B cell (primary cell): Measurements from ENCODE around the gene MON1A. TPM values are rescaled to one million over a fixed set of nuclear protein-coding genes. Genes with fewer than 3 reads are reported as not detected.

Experiments
- ATAC-seq: fragments of 200-7000 bp; cut with Tn5 transposase; one replicate; pipeline ENCODE4 v1.10.0; 2021; ENCODE audit warnings: low read depth, mild to moderate bottlenecking, moderate number of reproducible peaks, moderate library complexity
- CTCF ChIA-PET: fragments of 350-600 bp; sonication (Branson Sonifier 250); formaldehyde crosslinking; loops from one replicate; lab custom pipeline; 2021; ENCODE audit warnings: antibody characterized with exemption, inconsistent platforms; lab: Charles Lee
- POLR2A ChIA-PET: fragments of 350-600 bp; sonication (Branson Sonifier 250); formaldehyde crosslinking; loops from one replicate; lab custom pipeline; 2021; ENCODE audit warnings: antibody characterized with exemption; lab: Charles Lee
- DNase-seq: peaks from one replicate; pipeline ENCODE4 v3.0.0; 2013
- H2AFZ ChIP-seq: 2 replicates; pipeline ENCODE4 v1.6.1; 2012; ENCODE audit warnings: mild to moderate bottlenecking, low read depth, low read length; ENCODE audit not compliant: insufficient read depth, poor library complexity, severe bottlenecking
- H3K27ac ChIP-seq, 2 donors: 1 replicate in 1 of 2; 2 replicates in 1 of 2; pipeline ENCODE4 v1.5.1; 2012 to 2013; ENCODE audit warnings: low read length in 2 of 2, mild to moderate bottlenecking in 2 of 2, moderate library complexity in 1 of 2
- H3K27me3 ChIP-seq, 4 experiments: fragments of 200-600 bp in 1 of 4; sonication (generic) in 1 of 4; replicated peaks in 1 of 4; 1 replicate in 2 of 4; 2 replicates in 2 of 4; pipeline versions ENCODE4 v1.6.1 to v1.7.0; 2013 to 2016; ENCODE audit warnings: low read length in 3 of 4, mild to moderate bottlenecking in 2 of 4, mixed read lengths in 1 of 4, moderate library complexity in 1 of 4; ENCODE audit not compliant: insufficient read depth in 4 of 4, control insufficient read depth in 3 of 4; ENCODE audit errors: control extremely low read depth in 1 of 4
- H3K36me3 ChIP-seq, 2 experiments: replicated peaks in 1 of 2; 1 replicate in 1 of 2; 2 replicates in 1 of 2; pipeline versions ENCODE4 v1.6.1 to v1.7.1; 2013; ENCODE audit warnings: low read length in 1 of 2; ENCODE audit not compliant: insufficient read depth in 2 of 2, control insufficient read depth in 1 of 2; ENCODE audit errors: control extremely low read depth in 1 of 2, extremely low read depth in 1 of 2
- H3K4me1 ChIP-seq, 2 donors: fragments of 200-600 bp in 1 of 2; sonication (generic) in 1 of 2; 1 replicate in 1 of 2; 2 replicates in 1 of 2; pipeline versions ENCODE4 v1.5.1 to v1.6.1; 2013 to 2017; ENCODE audit warnings: low read length in 2 of 2; ENCODE audit not compliant: control insufficient read depth in 2 of 2, insufficient read depth in 2 of 2
- H3K4me2 ChIP-seq: replicated peaks from 2 replicates; pipeline ENCODE3; 2012; ENCODE audit warnings: mild to moderate bottlenecking, low read depth, low read length; ENCODE audit not compliant: poor library complexity, severe bottlenecking
- H3K4me3 ChIP-seq, 5 experiments: fragments of 200-600 bp in 1 of 5; sonication (generic) in 1 of 5; 1 replicate in 3 of 5; 2 replicates in 2 of 5; pipeline versions ENCODE4 v1.5.1 to v1.7.0; 2011 to 2016; ENCODE audit warnings: low read length in 4 of 5, mild to moderate bottlenecking in 4 of 5, low read depth in 2 of 5, control low read depth in 1 of 5, moderate library complexity in 1 of 5; ENCODE audit not compliant: insufficient read depth in 1 of 5; ENCODE audit errors: control extremely low read depth in 1 of 5, extremely low read depth in 1 of 5
- H3K79me2 ChIP-seq: fragments of 200-600 bp; sonication (generic); one replicate; pipeline ENCODE4 v1.6.0; 2016; ENCODE audit warnings: low read length; ENCODE audit not compliant: control insufficient read depth, insufficient read depth
- H3K9ac ChIP-seq: fragments of 200-600 bp; sonication (generic); 2 replicates; pipeline ENCODE4 v1.6.1; 2017; ENCODE audit warnings: mild to moderate bottlenecking, low read length, moderate library complexity
- H3K9me3 ChIP-seq, 3 donors: one replicate each; pipeline versions ENCODE4 v1.6.1 to v1.7.1; 2013; ENCODE audit warnings: low read length in 2 of 3; ENCODE audit not compliant: control insufficient read depth in 2 of 3, insufficient read depth in 1 of 3; ENCODE audit errors: control extremely low read depth in 1 of 3
- H4K20me1 ChIP-seq: 2 replicates; pipeline ENCODE4 v1.6.0; 2012; ENCODE audit warnings: mild to moderate bottlenecking, low read length; ENCODE audit not compliant: insufficient read depth, control insufficient read depth, poor library complexity, severe bottlenecking
- H3K27ac Mint-ChIP-seq: one replicate; pipeline ENCODE4 v1.8.0; 2021; ENCODE audit warnings: mixed read lengths
- H3K27me3 Mint-ChIP-seq: one replicate; pipeline ENCODE4 v1.8.0; 2021; ENCODE audit warnings: mixed read lengths
- H3K4me1 Mint-ChIP-seq: one replicate; pipeline ENCODE4 v1.8.0; 2021; ENCODE audit warnings: mixed read lengths
- H3K4me3 Mint-ChIP-seq: one replicate; pipeline ENCODE4 v1.8.0; 2021; ENCODE audit warnings: mixed read lengths
- H3K9me3 Mint-ChIP-seq: one replicate; pipeline ENCODE4 v1.8.0; 2022; ENCODE audit warnings: mixed read lengths; ENCODE audit not compliant: insufficient read depth
- CTCF ChIP-seq: fragments of 200-600 bp; IDR thresholded peaks from one replicate; pipeline ENCODE4 v1.8.0; 2022; ENCODE audit warnings: antibody characterized with exemption, mild to moderate bottlenecking
- EZH2 ChIP-seq: IDR thresholded peaks from 2 replicates; pipeline ENCODE4 v1.6.1; 2012; ENCODE audit warnings: borderline replicate concordance, low read depth, mild to moderate bottlenecking, moderate library complexity, low read length; ENCODE audit not compliant: insufficient read depth, poor library complexity, severe bottlenecking
- WGBS: methylation state at CpG from one replicate; pipeline ENCODE4 v1.1.5; 2013; ENCODE audit warnings: missing lambda C conversion rate; ENCODE audit not compliant: insufficient coverage; 5-methylcytosine and 5-hydroxymethylcytosine counted together
- intact Hi-C: fragments of 100-400 bp; cut with micrococcal nuclease; formaldehyde crosslinking; loops from one replicate; pipeline ENCODE4 v1.10.0; 2022
- polyA plus RNA-seq: library from polyadenylated mRNA; depleted of rRNA; stranded (reverse); fragments of >200 nt; gene quantifications from 2 replicates; pipeline ENCODE4 v1.2.3, GENCODE V29; 2012
- total RNA-seq, 2 donors: library from RNA; stranded (reverse); fragments of 120-200 nt in 1 of 2; gene quantifications; 1 replicate in 1 of 2; 2 replicates in 1 of 2; pipeline versions ENCODE4 v1.2.3 to v1.2.4, GENCODE V29; 2013 to 2022

MON1A gene
- total and polyA plus RNA-seq, 2 donors (not counting 1 experiment from before 2014, with no cell fraction given), result 6.6 to 8.9 TPM

GRCh38 chr3:49966233-49966942, 36.8 kb upstream of the MON1A start:
- no peak overlapping the region for H2AFZ ChIP-seq
- no peak overlapping the region for H3K4me3 Mint-ChIP-seq
- H3K9me3 ChIP-seq, result no peaks in the 10 kb centered on the region
- no peaks in the 10 kb centered on the region for H3K27me3 Mint-ChIP-seq
- intact Hi-C loops, result no loop called here
- ChIA-PET CTCF (no interaction called here), POLR2A (no interaction called here)
- no peak overlapping the region for H3K4me2 ChIP-seq
- no peak overlapping the region for H3K27ac Mint-ChIP-seq
- H3K4me1 ChIP-seq, result no peaks in the 10 kb centered on the region
- WGBS, result 100% methylated on average over 1 of the region's 1 CpG
- ATAC-seq (no peak), DNase-seq (no peak)
- peaks cover 14 to 29% of the 10 kb centered on the region in 2 experiments for H3K36me3 ChIP-seq
- no peaks in the 10 kb centered on the region for H3K9me3 Mint-ChIP-seq
- peaks cover 82% of the 10 kb centered on the region for H3K79me2 ChIP-seq
- no peak for TF ChIP-seq CTCF
- no peak for TF ChIP-seq EZH2
- no peak overlapping the region for H3K27ac ChIP-seq
- peaks cover 77% of the 10 kb centered on the region for H4K20me1 ChIP-seq
- no peaks in the 10 kb centered on the region for H3K27me3 ChIP-seq
- H3K9ac ChIP-seq, result no peak overlapping the region
- H3K4me1 Mint-ChIP-seq, result peaks cover 10% of the 10 kb centered on the region
- no peak overlapping the region for H3K4me3 ChIP-seq

- H3K27me3 Mint-ChIP-seq, result no peaks in the 10 kb centered on the region
- no peak overlapping the region for H3K4me3 Mint-ChIP-seq
- Histone ChIP-seq H3K36me3 (no peaks in the 10 kb centered on the region), H4K20me1 (peaks cover 70% of the 10 kb centered on the region), H3K9me3 (no peaks in the 10 kb centered on the region), H3K9ac (no peak overlapping the region), H3K4me1 (no peaks in the 10 kb centered on the region), H3K27me3 (no peaks in the 10 kb centered on the region), H3K79me2 (peaks cover 98% of the 10 kb centered on the region), H2AFZ (no peak overlapping the region), H3K27ac (no peak overlapping the region), H3K4me3 (no peak overlapping the region), H3K4me2 (no peak overlapping the region)
- no peaks in the 10 kb centered on the region for H3K9me3 Mint-ChIP-seq
- 100% methylated on average over 2 of the region's 3 CpGs for WGBS
- no peak for ATAC-seq
- H3K27ac Mint-ChIP-seq, result no peak overlapping the region
- TF ChIP-seq EZH2, result no peak
- no peak for TF ChIP-seq CTCF
- ChIA-PET CTCF (no interaction called here), POLR2A (interaction anchor here (0.6 to 0.7 kb wide), 2 partner anchors 90 to 125 kb away, joined by 3 read pairs; no protein-coding TSS in a partner anchor)
- no peak for DNase-seq
- intact Hi-C loops, result no loop called here
- H3K4me1 Mint-ChIP-seq, result peaks cover 28% of the 10 kb centered on the region
Observed at GRCh38 chr3:49955636-49956035, 26.0 kb upstream of the MON1A start.
